Large intestine (tissue), 3 donors: ENCODE data around the gene PGA3. TPM values are rescaled to one million over a fixed set of nuclear protein-coding genes. Genes with fewer than 3 reads are reported as not detected.
"Not testable (repeated sequence)": the region's sequence is repeated elsewhere in the genome, so short reads cannot be mapped to it uniquely, and the experiment has no call there.

Experiments
- DNase-seq, 2 donors: peaks; one replicate each; pipeline versions ENCODE4 v3.0.0 to v3.0.0-alpha.2; 2013
- H3K27ac ChIP-seq: one replicate; pipeline ENCODE4 v1.5.1; 2013; ENCODE audit warnings: low read length
- H3K27me3 ChIP-seq: 2 replicates; pipeline ENCODE4 v1.6.1; 2013; ENCODE audit warnings: low read length; ENCODE audit not compliant: control insufficient read depth, insufficient read depth
- H3K36me3 ChIP-seq: 2 replicates; pipeline ENCODE4 v1.6.1; 2013; ENCODE audit warnings: low read length; ENCODE audit not compliant: control insufficient read depth, insufficient read depth
- H3K4me1 ChIP-seq: one replicate; pipeline ENCODE4 v1.6.1; 2013; ENCODE audit warnings: low read length; ENCODE audit not compliant: control insufficient read depth, insufficient read depth
- H3K4me3 ChIP-seq: one replicate; pipeline ENCODE4 v1.5.1; 2013; ENCODE audit warnings: low read length
- H3K9me3 ChIP-seq: one replicate; pipeline ENCODE4 v1.6.1; 2013; ENCODE audit warnings: mild to moderate bottlenecking, low read depth, low read length, moderate library complexity; ENCODE audit not compliant: control insufficient read depth
- WGBS: methylation state at CpG from one replicate; pipeline ENCODE4 v1.1.5; 2013; ENCODE audit warnings: low lambda C conversion rate; ENCODE audit not compliant: insufficient coverage; 5-methylcytosine and 5-hydroxymethylcytosine counted together
- polyA plus RNA-seq: library from polyadenylated mRNA; unstranded; fragments of 120-200 nt; gene quantifications from one replicate; pipeline ENCODE4 v1.2.1, GENCODE V29; 2013

PGA3 gene
- polyA plus RNA-seq, 1 donor = 0.63 TPM

DNA sequence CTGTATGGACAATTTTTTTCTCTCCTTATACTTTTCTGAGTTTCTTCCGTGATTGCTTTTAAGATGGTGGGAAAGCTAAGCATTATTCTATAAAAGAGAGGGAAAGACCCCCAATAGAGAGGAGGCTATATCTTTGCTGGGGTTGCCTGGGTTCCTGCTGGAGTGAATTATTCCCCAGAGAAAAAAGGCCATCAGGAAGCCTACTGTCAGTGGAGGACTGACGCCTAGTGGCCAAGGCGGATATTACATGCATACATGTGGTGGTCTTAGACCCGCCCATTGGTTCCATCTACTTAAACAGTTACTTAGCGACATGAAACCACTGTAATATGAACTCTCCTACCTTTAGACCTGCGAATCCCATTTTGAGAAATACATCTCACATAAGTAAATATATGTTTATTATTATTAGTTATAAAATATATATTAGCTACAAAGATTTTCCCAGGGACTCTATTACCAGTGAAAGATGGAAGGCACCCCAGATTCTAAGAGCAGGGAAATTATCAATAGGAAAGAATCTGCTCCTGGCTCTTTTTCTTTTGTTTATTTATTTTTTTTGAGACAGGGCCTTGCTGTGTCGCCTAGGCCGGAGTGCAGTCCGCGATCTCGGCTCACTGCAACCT is 15.7 kb upstream of the PGA3 start:
- no peak overlapping the region for H3K27ac ChIP-seq
- WGBS = no CpG with 5 or more reads among the region's 11 CpGs
- H3K4me1 ChIP-seq = no peaks in the 10 kb centered on the region
- no peak overlapping the region for H3K4me3 ChIP-seq
- no peaks in the 10 kb centered on the region for H3K36me3 ChIP-seq
- DNase-seq = peak; percentile 64 to 65
- H3K9me3 ChIP-seq = no peaks in the 10 kb centered on the region
- H3K27me3 ChIP-seq = no peaks in the 10 kb centered on the region

DNA sequence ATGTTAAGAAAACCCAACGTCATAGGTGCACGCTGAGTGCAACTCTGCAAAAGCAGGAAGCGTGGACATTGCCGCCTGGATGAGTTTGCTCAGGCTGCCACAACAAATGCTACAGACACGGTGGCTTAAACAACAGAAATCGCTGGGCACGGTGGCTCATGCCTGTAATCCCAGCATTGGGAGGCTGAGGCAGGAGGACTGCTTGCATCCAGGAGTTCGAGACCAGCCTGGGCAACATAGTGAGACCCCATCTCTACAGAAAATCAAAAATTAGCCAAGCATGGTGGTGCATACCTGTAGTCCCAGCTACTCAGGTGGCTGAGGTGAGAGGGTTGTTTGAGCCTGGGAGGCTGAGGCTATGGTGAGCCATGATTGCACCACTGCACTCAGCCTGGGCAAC is 13.4 kb upstream of the PGA3 start:
- no peak overlapping the region for H3K4me3 ChIP-seq
- H3K4me1 ChIP-seq = peaks cover 2% of the 10 kb centered on the region
- no peak overlapping the region for H3K27ac ChIP-seq
- no peak for DNase-seq
- no peaks in the 10 kb centered on the region for H3K9me3 ChIP-seq
- H3K27me3 ChIP-seq = no peaks in the 10 kb centered on the region
- WGBS = no CpG with 5 or more reads among the region's 8 CpGs
- no peaks in the 10 kb centered on the region for H3K36me3 ChIP-seq

DNA sequence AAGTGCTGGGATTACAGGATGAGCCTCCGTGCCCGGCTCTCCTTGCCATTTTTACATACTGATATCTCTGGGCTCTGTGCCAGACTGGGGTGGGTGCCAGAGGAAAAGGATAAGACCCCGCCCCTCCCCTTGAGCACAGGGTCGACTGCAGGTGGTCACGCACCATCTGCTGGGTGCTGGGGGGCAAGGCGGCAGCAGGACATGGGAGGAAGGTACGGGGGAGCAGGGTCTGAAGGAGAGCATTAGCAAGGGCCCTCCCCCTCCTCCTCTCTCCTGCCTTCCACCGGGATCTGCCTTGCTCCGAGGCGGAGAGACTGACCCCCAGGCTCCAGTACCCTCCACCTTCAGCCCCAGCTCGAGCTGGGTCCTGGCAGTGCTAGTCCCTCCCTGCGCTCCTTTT is 9.7 kb upstream of the PGA3 start:
- Histone ChIP-seq H3K27ac (no peak overlapping the region), H3K27me3 (no peaks in the 10 kb centered on the region), H3K4me1 (peaks cover 10% of the 10 kb centered on the region), H3K9me3 (no peaks in the 10 kb centered on the region), H3K36me3 (no peaks in the 10 kb centered on the region), H3K4me3 (no peak overlapping the region)
- no peak for DNase-seq
- WGBS = 28% methylated on average over 2 of the region's 12 CpGs

DNA sequence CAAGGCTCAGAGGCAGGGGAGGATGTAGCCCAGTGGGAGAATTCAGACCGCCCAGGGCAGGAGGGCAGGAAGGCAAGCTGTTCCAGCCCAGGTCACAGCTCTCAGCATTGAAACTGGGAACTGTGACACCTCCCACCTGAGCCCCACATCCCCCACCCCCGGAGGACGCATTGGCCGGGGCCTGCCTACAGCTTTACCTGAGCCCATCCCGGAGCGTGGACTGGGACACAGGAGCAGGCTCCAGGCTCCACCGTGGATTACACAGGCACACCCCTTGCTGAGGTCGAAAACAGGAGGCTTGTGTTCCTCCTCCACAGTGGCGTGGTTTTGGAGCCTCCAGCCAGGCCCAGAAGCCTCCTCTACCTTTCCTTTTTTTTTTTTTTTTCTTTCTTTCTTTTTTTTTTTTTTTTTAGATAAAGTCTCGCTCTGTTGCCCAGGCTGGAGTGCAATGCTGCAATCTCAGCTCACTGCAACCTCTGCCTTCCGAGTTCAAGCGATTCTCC is 9.1 kb upstream of the PGA3 start:
- Histone ChIP-seq H3K4me3 (no peak overlapping the region), H3K4me1 (peaks cover 10% of the 10 kb centered on the region), H3K36me3 (no peaks in the 10 kb centered on the region), H3K9me3 (no peaks in the 10 kb centered on the region), H3K27me3 (no peaks in the 10 kb centered on the region), H3K27ac (no peak overlapping the region)
- no peak for DNase-seq
- no CpG with 5 or more reads among the region's 12 CpGs for WGBS

DNA sequence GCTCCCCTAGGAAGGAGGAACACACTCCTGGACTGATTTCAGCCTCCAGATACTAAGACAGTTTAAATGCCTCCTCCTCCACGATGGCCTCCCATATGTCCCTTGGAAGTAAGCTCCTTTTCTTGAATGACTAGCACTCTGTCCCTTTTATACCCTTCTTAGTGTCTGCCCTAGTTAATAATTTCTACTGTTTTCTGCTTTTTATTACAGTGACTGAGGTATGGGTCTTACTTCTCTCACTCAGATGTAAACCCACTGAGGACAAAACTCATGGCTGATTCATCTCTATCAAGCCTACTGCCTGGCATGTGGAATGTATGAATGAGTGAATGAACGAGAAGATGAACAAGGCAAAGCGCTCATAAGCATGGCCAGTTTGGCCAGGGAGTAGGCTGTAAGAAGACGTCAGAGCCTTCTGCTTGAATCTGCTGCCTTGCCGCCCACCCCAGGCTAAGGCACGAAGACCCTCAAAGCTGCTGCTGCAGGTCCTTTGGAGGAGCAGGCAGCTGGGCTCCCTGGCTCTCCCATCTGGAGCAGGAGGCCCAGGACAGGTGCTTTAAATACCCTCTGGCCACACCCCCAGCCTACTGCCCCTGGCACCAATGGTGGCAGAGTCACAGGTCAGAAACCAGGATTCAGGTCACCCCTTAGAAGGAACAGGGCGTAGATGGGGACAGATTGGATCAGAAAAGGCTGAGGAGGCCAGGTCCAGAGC is 8.2 kb upstream of the PGA3 start:
- H3K4me3 ChIP-seq = no peak overlapping the region
- no peaks in the 10 kb centered on the region for H3K27me3 ChIP-seq
- DNase-seq = peak in 1 of 2 donors; percentile 20
- H3K27ac ChIP-seq = no peak overlapping the region
- no peaks in the 10 kb centered on the region for H3K36me3 ChIP-seq
- 0% methylated on average over 1 of the region's 7 CpGs for WGBS
- H3K9me3 ChIP-seq = no peaks in the 10 kb centered on the region
- peaks cover 10% of the 10 kb centered on the region for H3K4me1 ChIP-seq

DNA sequence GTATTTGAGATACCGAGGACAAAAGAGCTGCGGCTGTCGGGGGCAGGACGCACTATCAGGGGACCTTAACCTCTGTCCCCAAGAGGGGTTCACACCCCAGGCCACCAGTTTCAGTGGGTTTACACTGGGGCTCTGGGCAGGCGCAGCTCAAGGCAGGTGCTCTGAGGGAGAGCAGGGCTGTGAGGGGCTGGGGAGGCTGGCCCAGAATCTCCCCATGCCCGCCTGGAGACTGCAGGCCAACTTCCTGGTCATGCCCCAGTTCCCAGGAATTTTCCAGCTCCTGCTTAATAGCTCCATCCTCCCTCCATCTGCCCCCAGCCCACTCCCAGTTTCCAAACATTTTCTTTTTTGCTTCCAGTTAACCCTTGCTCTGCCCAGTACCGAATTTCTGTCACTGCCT is 7.6 kb upstream of the PGA3 start:
- Histone ChIP-seq H3K4me3 (no peak overlapping the region), H3K27me3 (no peaks in the 10 kb centered on the region), H3K9me3 (no peaks in the 10 kb centered on the region), H3K27ac (no peak overlapping the region), H3K36me3 (no peaks in the 10 kb centered on the region), H3K4me1 (peaks cover 10% of the 10 kb centered on the region)
- no CpG with 5 or more reads among the region's 7 CpGs for WGBS
- peak; percentile 7 to 44 for DNase-seq

DNA sequence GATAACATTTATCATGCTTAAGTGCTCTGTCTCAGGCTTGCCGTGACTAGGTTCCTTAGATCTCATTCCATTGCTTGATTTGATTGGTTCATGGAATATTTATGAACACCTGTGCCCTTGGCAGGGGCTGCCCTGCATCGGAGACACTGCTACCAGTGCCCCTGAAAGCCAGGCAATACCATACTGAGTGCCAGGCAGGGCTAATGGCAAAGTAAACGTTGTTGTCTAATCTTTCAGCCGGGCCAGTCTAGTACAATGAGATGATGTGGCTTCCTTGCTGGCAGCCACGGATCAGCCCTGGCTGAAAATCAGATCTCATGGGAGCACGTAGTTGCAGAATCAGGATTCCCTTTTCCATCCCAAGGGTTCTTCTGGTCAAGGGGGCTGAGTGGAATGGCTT is 5.0 kb upstream of the PGA3 start:
- no peaks in the 10 kb centered on the region for H3K36me3 ChIP-seq
- WGBS = no CpG with 5 or more reads among the region's 6 CpGs

DNA sequence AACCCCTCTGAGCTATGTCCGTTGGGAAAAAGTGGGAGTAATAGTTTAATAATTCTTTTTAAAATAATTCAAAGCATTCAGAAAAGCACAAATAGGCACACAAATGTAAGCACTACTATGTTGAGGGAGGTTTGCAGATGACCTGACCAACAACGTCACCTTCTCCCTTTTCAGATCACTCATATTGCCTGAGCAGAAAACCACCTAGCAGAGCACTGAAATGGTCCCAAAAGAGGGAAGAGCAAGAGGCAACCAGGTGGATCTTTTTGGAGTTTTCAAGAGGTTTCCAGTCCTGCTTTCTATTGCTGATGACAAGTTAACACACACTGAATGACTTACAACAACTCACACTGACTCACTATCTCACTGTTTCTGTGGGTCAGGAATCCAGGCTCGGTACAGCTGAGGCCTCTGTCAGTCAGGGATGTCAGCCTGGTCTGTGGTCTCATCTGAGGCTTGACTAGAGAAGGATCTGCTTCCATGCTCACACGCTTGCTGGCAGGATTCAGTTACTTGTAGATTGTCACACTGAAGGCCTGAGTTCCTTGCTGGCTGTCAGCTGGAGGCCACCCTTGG is 4.3 kb upstream of the PGA3 start:
- no peaks in the 10 kb centered on the region for H3K36me3 ChIP-seq
- H3K9me3 ChIP-seq = no peaks in the 10 kb centered on the region
- H3K4me1 ChIP-seq = peaks cover 10% of the 10 kb centered on the region
- H3K27me3 ChIP-seq = peaks cover 5% of the 10 kb centered on the region
- H3K27ac ChIP-seq = no peak overlapping the region
- no peak overlapping the region for H3K4me3 ChIP-seq
- no peak for DNase-seq
- no CpG with 5 or more reads among the region's 4 CpGs for WGBS

More for the DNA sequence above, 5.0 kb upstream of the PGA3 start:
- no peak overlapping the region for H3K27ac ChIP-seq
- H3K27me3 ChIP-seq = peaks cover 5% of the 10 kb centered on the region
- no peak for DNase-seq
- no peak overlapping the region for H3K4me3 ChIP-seq
- H3K9me3 ChIP-seq = no peaks in the 10 kb centered on the region
- H3K4me1 ChIP-seq = peaks cover 10% of the 10 kb centered on the region

DNA sequence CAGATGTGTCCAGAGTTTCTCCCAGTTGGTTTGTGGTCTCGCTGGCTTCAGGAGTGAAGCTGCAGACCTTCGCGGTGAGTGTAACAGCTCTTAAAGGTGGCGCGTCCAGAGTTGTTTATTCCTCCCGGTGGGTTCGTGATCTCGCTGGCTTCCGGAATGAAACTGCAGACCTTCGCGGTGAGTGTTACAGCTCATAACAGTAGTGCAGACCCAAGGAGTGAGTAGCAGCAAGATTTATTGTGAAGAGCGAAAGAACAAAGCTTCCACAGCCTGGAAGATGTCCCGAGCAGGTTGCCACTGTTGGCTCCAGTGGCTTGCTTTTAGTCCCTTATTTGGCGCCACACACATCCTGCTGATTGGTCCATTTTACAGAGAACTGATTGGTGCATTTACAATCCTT is 1.8 kb upstream of the PGA3 start:
- no peak overlapping the region for H3K4me3 ChIP-seq
- no peaks in the 10 kb centered on the region for H3K36me3 ChIP-seq
- H3K27me3 ChIP-seq = peaks cover 10% of the 10 kb centered on the region
- no peaks in the 10 kb centered on the region for H3K9me3 ChIP-seq
- H3K27ac ChIP-seq = no peak overlapping the region
- DNase-seq = no peak
- no peaks in the 10 kb centered on the region for H3K4me1 ChIP-seq
- WGBS = 60% methylated on average over 1 of the region's 14 CpGs

DNA sequence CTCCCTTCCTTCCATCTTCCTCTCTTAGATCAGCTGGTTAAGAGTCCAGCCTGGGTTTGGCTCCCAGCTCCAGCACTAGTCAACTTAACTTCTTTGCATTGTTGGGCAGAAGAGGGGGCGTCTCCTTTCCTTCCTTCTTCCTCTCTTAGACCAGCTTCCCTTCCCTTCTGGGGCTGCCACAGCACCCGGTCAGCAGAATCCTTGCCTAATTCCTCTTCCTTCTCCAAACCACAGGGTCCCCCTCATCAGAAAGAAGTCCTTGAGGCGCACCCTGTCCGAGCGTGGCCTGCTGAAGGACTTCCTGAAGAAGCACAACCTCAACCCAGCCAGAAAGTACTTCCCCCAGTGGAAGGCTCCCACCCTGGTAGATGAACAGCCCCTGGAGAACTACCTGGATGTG is 558 bp downstream of the PGA3 start:
- H3K27ac ChIP-seq, H3K4me1 ChIP-seq: not testable (repeated sequence)
- WGBS = no CpG with 5 or more reads among the region's 5 CpGs

More for the DNA sequence above, 558 bp downstream of the PGA3 start:
- H3K27me3 ChIP-seq, H3K36me3 ChIP-seq, H3K9me3 ChIP-seq, H3K4me3 ChIP-seq, DNase-seq: not testable (repeated sequence)
